Jurkat, Clone E6-1 (cell line): ENCODE data around the gene OSBP2.
A peak's percentile ranks its signal among the peaks of the same experiment; 100 is the strongest.

Source experiments
- DNase-seq: peaks from one replicate; pipeline ENCODE4 v3.0.0-alpha.2; 2011; ENCODE audit warnings: low read depth, low spot score
- H3K4me3 ChIP-seq: 2 replicates; pipeline ENCODE4 v1.5.1; 2011; ENCODE audit warnings: mild to moderate bottlenecking, low read length, control low read depth, moderate library complexity

The OSBP2 gene

DNA sequence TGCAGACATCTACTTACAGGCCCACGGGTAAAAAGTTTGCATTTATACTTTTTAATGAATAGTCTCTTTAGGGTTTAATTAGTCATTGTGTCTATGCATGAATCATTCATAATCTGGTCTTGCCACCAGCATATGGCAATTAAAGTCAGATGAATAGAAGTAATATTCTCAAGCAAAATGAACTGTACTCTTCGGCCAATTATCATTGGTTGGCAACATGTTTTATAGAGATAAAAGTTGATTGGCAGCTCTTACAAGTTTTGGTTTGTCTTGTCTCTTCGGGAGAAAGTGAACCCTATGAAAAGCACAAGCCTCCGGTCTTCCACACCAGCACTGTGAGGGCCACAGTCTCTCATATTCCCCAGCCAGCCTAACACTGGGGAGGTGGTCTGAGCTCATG, 97.8 kb downstream of the OSBP2 start:
- DNase-seq, result no peak
- no peak overlapping the region for H3K4me3 ChIP-seq

DNA sequence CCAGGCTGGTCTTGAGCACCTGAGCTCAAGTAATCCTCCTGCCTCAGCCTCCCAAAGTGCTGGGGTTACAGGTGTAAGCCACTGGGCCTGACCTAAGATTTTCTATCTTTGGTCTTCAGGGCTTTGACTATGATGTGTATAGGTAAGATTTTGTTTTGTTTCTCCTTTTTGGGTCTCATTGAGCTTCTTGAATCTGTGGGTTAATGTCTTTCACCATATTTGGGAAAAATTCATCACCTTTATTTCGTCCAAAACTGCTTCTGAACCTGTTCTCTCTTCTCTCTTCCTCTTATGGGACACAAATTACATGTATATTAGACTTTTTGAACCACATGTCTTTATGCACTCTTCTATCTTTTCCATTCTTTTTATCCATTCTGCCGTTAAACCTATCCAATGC, 100.4 kb downstream of the OSBP2 start:
- no peak overlapping the region for H3K4me3 ChIP-seq
- DNase-seq, result no peak

DNA sequence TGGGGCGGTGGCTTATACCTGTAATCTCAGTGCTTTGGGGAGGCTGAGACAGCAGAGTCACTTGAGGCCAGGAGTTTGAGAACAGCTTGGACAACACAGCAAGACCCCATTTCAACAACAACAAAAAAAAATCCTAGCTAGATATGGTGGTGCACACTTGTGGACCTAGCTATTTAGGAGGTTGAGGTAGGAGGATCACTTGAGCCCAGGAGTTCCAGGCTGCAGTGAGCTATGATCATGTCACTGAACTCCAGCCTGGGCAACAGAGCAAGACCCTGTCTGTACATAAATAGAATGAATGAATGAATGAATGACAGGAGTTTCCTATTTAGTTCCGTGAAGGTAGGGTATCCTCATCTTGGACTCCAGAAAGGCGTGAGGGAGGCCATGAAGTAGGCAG, 107.0 kb downstream of the OSBP2 start:
- DNase-seq, result no peak
- no peak overlapping the region for H3K4me3 ChIP-seq

DNA sequence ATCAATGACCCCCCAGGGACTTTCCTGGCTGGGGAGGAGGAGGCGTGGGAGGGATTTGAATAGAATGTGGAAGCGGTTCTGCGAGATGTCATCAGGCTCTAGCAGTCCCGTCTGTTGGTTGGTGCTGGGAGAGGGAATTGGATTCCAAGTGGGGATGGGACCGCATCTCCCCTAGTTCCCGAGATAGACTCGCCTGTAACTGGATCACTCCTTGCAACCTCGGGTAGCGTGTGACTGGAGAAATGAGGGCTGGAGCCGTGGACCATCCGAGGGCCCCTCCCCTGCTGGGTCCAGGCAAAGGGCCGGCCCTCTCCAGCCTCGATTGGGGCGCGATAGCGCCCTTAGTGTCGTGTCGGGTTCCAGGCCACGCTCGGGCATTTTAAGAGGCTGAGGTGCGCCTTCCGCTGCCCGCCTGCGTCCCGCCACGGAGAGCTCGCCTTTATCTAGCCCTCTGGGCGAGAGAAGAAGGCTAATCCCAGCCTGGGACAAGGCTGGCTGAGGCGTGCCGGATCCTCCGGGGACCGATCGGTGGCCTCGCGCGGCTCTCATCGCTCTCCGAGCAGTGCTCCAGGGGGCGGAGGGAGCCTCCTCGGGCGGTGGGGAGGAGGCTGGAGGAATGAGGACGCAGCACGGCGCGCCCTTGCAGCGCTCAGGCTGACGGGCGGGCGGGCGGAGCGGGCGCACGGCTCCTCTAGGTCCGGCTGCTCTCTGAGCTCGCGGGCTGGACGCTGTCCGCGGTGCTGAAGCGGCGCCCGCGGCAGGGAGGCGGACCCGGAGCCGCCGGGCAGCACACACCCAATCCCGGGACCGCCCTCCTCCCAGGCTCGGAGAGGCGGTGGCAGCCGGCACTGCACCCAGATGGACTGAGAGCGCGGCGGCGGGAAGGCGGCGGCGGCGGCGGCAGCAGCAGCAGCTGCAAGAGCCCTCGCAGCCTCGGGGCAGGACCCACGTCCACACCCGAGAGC, 107.8 kb downstream of the OSBP2 start:
- peak; percentile 73 for DNase-seq
- no peak overlapping the region for H3K4me3 ChIP-seq

DNA sequence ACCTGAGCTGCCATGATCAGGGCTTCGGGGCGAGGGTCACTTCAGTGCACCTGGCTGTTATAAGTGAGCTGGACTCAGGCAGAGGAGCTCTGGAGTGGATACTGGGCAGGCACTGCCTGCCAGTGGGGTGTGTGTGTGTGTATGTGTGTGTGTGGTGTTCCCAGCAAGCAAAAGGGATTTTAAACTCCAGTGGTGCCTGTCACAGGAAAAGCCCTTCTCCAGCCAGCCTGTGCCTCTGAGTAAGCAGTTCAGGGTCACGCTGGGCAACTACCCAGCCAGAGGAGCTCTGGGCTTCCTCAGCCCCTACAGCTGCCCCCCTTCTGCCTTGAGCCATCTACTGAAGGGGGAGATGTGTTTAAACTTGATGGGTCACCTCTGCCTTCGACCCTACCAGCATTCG, 109.0 kb downstream of the OSBP2 start:
- no peak for DNase-seq

DNA sequence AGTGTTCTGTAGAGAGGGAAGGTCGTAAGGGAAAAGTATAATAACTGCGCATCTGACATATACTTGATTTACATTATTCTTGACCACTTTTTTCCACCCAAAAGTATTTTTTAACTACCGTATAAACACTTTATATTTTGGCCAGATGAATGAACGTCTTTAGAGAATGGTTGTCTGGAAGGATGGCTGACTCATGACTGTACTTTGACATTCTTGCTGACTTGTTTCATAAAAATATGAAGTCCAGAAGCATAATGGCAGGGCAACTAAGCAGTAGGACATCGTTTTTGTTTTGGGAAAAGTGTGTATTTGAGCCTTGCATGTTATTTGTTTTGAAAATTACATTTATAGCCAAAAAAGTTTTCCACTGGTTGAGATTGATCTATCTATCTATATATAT, 110.0 kb downstream of the OSBP2 start:
- H3K4me3 ChIP-seq, result no peak overlapping the region

More for the DNA sequence above, 109.0 kb downstream of the OSBP2 start:
- H3K4me3 ChIP-seq, result no peak overlapping the region

DNA sequence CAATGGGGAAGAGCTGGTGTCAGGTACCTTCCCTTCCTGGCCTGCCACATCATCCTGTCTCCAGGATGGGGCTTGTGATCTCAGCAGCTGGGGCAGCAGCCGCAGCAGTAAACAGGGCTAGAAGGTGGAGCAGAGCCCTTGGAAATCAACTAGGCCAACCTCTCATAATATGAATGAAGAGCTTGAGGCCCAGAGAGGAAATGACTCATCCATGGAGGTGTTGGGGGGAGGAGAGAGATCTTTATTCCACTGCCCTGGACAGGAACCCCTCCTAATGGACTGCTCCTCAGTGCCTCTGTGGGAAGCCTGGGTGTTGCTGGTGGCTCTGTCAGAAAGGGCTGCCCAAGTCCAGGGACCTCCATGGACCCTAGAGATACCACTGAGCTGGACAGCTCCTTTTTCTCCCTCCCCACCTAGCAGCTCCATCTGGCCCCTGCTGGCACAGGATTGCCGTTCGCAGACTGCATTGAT, 111.8 kb downstream of the OSBP2 start:
- H3K4me3 ChIP-seq, result no peak overlapping the region
- DNase-seq, result no peak

More for the DNA sequence above, 110.0 kb downstream of the OSBP2 start:
- DNase-seq, result no peak

DNA sequence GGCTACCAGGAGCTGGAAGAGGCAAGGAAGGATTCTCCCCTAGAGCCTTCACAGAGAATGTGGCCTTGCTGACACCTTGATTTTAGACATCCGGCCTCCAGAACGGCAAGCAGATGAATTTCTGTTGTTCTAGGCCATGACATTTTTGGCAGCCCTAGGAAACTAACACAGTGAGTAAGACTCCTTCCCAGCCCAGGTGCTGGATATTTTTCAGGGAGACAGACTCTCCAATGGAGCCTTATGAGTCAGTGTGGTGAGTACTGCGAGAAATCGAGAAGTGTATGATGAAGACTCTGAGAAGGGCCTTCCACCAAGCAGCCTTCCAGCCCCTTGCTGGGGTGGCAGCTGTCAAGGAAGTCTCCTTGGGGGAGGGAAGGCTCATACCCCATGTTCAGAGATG, 114.4 kb downstream of the OSBP2 start:
- no peak overlapping the region for H3K4me3 ChIP-seq
- no peak for DNase-seq

DNA sequence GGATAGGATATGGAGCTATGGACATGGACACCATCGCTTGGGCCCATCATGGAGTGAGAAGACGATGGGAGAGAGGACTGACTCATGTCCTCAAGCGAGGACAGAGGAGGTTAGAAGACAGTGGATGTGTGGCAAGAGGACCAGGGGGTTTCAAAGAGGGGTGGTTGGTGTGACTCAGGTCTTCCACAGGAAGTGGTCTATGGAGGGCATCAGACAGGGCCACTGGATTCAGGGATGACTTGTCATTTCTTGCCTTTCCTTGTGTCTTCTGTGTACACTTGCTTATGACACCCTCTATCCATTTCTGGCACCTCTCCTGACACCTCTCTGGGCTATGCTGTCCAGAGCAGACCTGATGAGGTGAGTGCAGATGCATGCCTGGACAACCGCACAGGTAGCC, 115.4 kb downstream of the OSBP2 start:
- DNase-seq, result no peak
- no peak overlapping the region for H3K4me3 ChIP-seq

DNA sequence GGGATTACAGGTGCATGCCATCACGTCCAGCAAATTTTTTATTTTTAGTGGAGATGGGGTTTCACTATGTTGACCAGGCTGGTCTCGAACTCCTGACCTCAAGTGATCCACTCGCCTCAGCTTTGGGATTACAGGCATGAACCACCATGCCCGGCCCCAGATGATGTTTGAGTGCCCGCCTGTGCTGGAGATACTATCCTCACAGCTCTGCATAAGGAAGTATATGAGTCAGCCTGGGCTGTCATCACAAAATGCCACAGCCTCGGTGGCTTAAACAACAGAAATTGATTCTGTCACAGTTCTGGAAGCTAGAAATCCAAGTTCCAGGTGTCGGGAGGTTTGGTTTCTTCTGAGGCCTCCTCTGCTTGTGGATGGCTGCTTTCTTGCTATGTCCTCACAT, 119.3 kb downstream of the OSBP2 start:
- no peak for DNase-seq

DNA sequence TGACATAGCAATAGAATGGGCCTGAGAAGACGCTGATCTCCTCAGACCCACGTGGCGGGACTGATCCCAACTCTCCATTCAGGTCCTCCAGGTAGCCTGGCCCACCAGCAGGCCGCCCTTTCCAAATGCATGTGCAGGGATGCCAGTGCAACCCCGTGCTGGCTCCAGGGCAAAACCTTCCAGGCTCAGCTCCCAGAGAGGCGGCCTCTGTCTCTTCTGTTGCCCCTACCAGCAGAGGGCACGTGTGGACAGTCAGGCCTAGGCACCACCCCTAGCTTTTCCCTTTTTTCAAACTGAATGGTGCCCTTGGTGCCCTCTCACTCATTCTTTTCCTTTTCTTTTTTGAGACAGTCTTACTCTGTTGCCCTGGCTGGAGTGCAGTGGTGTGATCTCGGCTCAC, 121.7 kb downstream of the OSBP2 start:
- no peak for DNase-seq
- no peak overlapping the region for H3K4me3 ChIP-seq

More for the DNA sequence above, 119.3 kb downstream of the OSBP2 start:
- no peak overlapping the region for H3K4me3 ChIP-seq

DNA sequence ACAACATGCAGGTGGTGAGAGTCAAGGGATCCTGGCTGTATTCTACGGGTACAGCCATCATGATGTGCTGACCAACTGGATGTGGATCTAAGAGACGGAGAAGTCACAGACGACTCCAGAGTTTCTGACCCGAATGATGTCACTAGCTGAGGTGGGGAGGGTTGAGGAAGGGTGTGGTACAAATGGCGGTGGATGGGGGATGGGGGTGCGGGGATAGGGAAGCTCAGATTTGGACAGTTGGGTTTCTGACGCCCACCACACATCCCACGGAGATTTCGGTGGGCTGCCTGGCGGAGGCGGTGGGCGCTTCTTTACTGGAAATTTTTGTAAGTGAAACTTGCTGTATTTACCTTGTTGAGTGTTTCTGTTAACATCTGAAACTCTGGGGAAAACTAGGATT, 126.7 kb downstream of the OSBP2 start:
- no peak overlapping the region for H3K4me3 ChIP-seq
- DNase-seq, result no peak

DNA sequence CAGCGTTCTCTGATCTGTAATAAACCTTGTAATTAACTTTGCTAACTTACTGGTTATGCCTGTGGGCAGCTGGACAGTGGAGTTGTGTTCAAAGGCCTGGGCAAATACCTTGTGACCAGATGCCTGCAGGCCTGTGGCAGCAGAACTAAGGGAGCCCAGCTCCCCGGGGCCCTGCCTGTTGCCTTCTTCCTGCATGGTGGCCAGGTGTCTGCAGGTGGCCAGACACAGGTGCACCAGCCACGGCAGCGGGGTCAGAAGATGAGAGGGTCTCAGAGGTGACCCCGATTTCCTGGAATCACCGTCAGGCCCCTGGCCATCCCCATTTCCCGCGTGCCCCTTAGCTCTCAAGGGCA, 127.2 kb downstream of the OSBP2 start:
- H3K4me3 ChIP-seq, result no peak overlapping the region
- DNase-seq, result no peak

DNA sequence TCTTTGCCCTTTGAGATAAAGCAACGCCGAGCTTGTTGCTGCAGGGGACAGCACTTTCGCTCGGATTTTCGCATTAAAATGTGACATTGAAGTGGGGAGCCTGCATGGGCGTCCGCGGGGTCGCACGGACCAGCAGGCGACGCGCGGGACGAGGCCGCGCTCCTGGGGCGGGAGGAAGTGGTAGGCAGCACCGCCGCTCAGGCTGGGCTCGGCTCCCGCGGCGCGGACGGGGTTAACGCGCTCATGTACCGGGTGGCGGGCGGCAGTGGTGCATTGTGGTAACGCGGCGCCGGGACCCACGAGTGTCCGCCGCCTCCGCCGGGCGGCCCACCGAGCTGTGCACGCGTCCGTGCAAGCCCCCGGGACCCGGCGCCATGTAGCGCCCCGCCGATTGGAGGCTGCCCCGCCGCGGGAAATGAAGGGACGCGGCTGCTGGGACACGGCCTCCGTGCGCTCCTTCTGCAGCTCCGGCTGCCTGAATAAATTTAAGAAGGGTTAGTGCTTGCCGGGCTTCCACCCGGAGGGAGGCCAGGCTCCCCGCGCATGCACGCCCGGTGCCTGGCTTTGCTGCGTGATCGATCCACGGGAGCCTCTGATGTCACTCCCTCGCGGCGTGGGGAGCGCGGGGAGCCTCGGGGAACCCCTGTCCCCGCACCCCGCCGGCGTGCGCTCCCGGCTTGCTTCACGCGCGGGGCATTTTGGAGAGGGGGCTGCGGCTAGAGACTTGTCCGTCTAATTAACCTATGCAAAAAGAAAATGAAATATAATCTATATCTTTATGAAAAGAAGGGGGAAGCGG, 127.7 kb downstream of the OSBP2 start:
- H3K4me3 ChIP-seq, result no peak overlapping the region
- DNase-seq, result no peak

DNA sequence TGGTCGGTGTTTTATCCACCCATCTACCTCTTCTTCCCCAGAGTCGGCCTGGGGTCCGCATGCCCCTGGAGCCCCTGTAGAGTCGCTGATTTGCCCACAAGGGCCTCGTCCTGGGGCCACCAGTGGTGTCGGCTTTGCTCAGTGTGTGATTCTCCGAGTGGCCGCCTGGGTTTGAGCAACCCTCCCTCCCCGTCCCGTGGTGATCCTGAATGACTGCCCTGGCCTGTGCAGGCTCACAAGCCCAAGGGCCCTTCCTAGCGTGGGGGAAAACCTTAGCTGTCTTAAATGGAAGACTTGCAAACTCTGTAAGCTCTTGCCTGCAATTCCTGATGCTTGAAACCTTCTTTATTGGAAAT, 128.3 kb downstream of the OSBP2 start:
- no peak overlapping the region for H3K4me3 ChIP-seq
- DNase-seq, result no peak

DNA sequence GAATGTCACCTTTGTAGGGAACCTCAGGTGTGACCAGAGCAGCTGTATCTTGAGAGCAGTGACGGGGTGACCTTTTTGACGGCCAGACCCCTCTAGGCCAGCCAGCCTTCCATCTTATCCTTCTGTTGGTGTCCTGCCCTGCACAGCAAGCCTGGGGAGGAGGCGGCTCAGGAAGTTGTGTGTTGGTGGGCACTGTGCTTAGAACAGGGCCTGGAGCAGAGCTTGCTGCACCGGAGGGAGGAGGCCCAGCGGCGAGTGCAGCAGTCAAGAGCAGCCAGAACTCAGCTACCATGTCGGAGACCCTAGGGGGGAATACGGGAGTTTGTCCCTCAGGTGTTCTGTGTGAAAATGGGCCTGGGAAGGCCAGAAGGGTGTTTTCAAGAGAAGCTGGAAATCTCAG, 129.4 kb downstream of the OSBP2 start:
- no peak for DNase-seq
- no peak overlapping the region for H3K4me3 ChIP-seq

DNA sequence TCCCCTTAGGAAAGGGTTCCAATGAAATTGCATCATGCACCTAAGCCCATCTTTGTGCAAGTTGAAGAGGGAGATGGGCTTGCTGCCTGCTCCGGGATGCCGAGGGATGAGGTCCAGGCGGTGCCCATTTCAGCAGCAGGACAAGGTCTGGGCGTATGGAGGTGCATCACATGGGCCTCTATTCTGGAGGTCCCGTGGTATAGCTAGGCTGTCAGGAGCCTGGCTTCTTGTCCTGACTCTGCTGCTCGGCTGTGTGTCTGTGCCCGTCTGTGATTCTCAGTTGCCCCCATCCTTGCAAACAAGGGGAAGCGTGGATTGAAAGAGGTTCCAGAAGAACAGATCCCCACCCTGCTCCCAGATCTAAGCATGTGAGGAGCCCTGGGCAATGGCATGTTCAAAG, 130.0 kb downstream of the OSBP2 start:
- no peak overlapping the region for H3K4me3 ChIP-seq
- DNase-seq, result no peak

DNA sequence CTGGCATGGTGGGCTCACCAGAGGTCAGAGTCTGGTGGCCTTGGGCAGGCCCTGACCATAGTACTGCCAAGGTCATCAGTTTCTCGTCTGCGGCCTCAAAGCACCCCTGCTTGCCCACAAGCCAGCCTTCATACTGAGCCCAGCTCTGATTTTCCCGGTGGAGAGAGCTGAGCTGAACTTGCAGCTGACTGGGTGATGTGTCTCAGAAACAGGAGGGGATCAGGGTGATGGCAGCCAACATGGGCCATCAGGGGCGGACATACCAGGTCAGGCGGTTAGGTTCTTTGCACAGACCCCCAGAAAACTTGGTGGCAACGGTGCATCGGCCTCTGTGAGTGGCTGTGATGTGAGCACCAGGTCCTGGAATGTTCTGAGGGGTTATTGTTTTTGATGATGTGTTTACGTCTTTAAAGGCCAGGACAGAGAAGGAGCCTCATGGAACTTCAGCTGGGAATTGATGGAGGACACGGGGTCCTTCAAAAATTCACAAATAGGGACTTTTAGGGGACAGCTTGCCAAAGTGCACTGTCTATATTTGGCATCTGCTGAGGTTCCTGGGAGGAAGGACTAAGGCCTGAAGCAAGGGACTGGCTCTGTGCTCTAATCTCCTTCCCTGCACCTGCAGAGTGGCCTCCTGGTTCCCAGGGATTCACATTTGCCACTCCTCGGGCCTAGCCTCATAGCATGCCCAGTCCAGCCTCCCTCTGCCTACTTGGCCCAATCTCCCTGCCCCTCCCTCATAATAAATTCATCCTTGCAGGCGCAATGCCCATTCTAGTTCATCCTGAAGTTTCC, 131.2 kb downstream of the OSBP2 start:
- no peak overlapping the region for H3K4me3 ChIP-seq
- DNase-seq, result no peak

DNA sequence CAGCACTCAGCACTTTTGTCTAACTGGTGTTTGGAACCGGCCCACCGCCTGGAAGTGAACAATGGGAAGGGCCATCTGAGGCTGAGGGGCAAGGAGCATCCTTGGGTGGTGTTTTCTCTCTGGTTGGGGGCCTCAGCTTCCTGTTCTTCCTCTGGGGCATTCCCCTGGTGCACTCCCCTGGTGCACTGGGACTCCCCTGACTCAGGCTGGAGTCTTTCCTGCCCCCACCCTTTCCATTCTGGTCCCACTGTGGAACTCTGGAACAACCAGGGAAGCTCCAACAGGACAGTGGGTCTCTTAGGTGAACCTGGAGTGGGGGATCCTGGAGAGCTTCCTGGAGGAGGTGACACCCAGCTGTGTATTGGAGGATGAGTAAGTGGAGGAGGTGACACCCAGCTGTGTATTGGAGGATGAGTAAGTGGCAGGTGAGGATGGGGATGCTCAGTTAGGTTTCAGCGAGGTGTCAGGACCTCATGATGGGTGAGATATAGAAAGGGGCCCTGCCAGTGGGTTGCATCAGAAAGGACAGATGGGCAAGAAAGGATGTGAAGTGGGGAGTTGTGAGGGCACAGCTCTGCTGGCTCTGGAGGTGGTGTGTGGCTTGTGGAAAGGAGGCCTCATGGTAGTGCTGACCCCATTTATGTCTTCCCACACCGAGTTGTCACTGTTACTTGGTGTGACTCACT, 132.1 kb downstream of the OSBP2 start:
- no peak for DNase-seq
- no peak overlapping the region for H3K4me3 ChIP-seq
